Heart left ventricle (tissue), 13 donors: ENCODE data around the gene POU2AF1.

Source experiments
- POLR2A ChIP-seq, 2 donors: fragments of 450-650 bp; IDR thresholded peaks; one replicate each; pipeline ENCODE4 v1.6.1; 2017; ENCODE audit warnings: antibody characterized with exemption in 2 of 2, mild to moderate bottlenecking in 2 of 2, moderate library complexity in 2 of 2
- TF ChIP-seq, protein P1 (sequence below), 12 donors: fragments of 200-600 bp; sonication (generic) in 4 of 12; IDR thresholded peaks; one replicate each; pipeline versions ENCODE4 v1.5.0 to v1.8.0; 2018 to 2022; ENCODE audit warnings: antibody characterized with exemption in 12 of 12, mild to moderate bottlenecking in 5 of 12
- donor health status: ischemic (EF 13 %, LVEDD 7.1; RV severe dilation, severe dysfunction).
- donor health status: DM: no; HTN: yes; CAD: no.
- donor health status: DM: no; HTN: no; CAD: no.
- donor health status: ischemic (EF 25% LVEDD 6.9; RV normal size, moderate dysfunction).
- donor health status: ischemic (EF 25% LVEDD 5.7; RV mildly dilated, moderate dysfunction).
- donor health status: ischemic (EF 35%, LVEDD 5.7; RV mildly dilated, moderate dysfunction).
- donor health status: nonischemic (EF 11% LVEDD 7.7; RV severe dilation, severe dysfunction).
- donor health status: DM: yes; HTN: yes; CAD: no.
- donor health status: PGD.
- donor health status: ischemic (EF 29% LVEDD 5.4; RV normal size, mild dysfunction).
- donor health status: nonischemic (EF 23%, LVEDD 6.1; RV moderate dilation, normal function).

DNA sequence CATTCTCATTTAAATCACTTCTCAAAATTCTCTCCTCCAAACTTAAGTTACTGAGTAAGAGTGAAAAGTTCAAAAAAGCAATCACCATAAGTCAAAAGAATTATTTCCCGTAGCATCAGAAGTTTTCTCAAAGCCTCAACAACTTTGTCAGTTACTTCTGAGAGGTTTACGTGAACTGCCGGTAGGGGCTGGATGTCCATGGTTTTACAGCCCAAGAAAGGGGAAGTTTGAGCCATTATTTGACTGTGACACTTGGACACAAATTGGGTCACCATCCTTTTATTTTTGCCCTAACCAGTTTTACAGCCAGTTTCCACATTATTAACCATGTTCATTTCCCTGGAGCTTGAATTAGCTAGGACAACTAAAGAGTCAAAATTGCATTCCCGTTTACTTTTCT lies 73.2 kb downstream of the POU2AF1 start:
- TF ChIP-seq POLR2A (IDR thresholded peaks at IDR 0.05), result no peak
- TF ChIP-seq, protein P1, sequence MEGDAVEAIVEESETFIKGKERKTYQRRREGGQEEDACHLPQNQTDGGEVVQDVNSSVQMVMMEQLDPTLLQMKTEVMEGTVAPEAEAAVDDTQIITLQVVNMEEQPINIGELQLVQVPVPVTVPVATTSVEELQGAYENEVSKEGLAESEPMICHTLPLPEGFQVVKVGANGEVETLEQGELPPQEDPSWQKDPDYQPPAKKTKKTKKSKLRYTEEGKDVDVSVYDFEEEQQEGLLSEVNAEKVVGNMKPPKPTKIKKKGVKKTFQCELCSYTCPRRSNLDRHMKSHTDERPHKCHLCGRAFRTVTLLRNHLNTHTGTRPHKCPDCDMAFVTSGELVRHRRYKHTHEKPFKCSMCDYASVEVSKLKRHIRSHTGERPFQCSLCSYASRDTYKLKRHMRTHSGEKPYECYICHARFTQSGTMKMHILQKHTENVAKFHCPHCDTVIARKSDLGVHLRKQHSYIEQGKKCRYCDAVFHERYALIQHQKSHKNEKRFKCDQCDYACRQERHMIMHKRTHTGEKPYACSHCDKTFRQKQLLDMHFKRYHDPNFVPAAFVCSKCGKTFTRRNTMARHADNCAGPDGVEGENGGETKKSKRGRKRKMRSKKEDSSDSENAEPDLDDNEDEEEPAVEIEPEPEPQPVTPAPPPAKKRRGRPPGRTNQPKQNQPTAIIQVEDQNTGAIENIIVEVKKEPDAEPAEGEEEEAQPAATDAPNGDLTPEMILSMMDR (IDR thresholded peaks at IDR 0.05), result no peak
